Measurements from ENCODE around the gene PTPRM. TPM values are rescaled to one million over a fixed set of nuclear protein-coding genes. Genes with fewer than 3 reads are reported as not detected.

PTPRM gene
- total RNA-seq, 1 donor from 2014 or later: 131 TPM

DNA sequence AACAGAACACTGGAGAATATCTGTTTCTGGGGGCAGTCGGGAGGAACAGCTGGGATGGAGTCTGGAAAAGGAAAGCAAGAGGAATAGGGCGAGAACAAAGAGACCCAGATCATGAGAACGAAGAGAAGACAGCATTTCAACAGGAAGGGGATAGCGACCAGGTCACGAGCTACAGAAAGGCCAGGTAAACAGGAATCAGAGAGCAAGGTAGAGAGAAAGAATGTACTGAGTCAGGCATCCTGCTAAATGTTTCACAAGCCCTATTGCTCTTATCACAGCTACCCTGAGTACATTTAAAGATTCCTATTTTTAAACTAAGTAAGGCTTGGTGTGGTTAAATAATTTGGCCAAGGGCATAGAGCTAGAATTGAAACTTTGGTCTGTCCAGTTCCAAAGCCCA lies 787.2 kb downstream of the PTPRM start:
- no peaks in the 10 kb centered on the region for H3K4me1 Mint-ChIP-seq (ENCODE audit: low read depth)
- H3K9me3 Mint-ChIP-seq (ENCODE audit: low read depth): peaks cover 5% of the 10 kb centered on the region
- DNase-seq (ENCODE audit: low spot score): no peak
- H3K27ac Mint-ChIP-seq (ENCODE audit: unreplicated experiment): no peak overlapping the region
- H3K4me3 Mint-ChIP-seq (ENCODE audit: unreplicated experiment): no peak overlapping the region
- TF ChIP-seq, protein P1, sequence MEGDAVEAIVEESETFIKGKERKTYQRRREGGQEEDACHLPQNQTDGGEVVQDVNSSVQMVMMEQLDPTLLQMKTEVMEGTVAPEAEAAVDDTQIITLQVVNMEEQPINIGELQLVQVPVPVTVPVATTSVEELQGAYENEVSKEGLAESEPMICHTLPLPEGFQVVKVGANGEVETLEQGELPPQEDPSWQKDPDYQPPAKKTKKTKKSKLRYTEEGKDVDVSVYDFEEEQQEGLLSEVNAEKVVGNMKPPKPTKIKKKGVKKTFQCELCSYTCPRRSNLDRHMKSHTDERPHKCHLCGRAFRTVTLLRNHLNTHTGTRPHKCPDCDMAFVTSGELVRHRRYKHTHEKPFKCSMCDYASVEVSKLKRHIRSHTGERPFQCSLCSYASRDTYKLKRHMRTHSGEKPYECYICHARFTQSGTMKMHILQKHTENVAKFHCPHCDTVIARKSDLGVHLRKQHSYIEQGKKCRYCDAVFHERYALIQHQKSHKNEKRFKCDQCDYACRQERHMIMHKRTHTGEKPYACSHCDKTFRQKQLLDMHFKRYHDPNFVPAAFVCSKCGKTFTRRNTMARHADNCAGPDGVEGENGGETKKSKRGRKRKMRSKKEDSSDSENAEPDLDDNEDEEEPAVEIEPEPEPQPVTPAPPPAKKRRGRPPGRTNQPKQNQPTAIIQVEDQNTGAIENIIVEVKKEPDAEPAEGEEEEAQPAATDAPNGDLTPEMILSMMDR (IDR thresholded peaks at IDR 0.05): no peak
- H3K36me3 Mint-ChIP-seq (ENCODE audit: low read depth): peaks cover 4% of the 10 kb centered on the region
- no peaks in the 10 kb centered on the region for H3K27me3 Mint-ChIP-seq (ENCODE audit: low read depth)

DNA sequence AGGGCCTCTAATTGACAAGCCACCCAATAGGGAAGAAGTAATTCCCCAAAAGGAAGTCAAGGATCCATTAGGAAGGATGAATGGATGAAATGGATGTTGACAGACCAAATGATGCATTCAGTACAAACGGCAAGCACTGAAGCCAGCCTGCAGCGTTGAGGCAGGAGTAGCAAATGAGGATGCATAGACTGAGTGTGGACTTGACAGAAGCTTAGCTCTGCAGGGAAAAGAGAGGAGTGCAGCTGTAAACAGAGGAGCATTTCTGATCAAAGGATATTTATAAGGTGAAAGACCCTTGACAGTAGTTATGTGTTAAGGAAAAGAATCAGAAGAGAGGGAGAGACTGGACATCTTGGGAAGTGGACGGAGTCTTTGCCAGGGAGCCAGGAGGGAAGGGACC lies 788.9 kb downstream of the PTPRM start:
- DNase-seq (ENCODE audit: low spot score): no peak
- Mint-ChIP-seq H3K27me3 (ENCODE audit: low read depth) (no peaks in the 10 kb centered on the region), H3K27ac (ENCODE audit: unreplicated experiment) (no peak overlapping the region), H3K9me3 (ENCODE audit: low read depth) (peaks cover 5% of the 10 kb centered on the region), H3K4me3 (ENCODE audit: unreplicated experiment) (no peak overlapping the region), H3K36me3 (ENCODE audit: low read depth) (peaks cover 2% of the 10 kb centered on the region), H3K4me1 (ENCODE audit: low read depth) (no peaks in the 10 kb centered on the region)
- TF ChIP-seq, protein P1 (IDR thresholded peaks at IDR 0.05): no peak

DNA sequence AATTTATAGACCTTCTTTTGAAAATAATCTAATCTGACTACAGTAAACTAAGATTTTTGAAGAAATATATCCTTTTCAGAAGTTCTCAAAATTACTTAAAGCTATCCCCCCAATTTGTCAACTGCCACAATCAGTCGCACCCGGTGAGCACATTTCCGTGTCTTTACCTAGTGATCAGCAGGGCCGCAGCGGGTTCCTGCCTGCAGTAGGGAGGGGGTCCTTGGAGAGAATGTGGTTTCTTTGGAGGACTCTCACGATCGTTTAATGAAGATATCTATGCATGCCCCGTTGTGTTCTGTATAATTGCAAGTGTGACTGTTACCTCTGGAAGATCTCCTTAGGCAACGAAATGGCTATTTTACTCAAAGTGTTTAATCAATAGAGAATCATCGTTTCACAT lies 790.2 kb downstream of the PTPRM start:
- Mint-ChIP-seq H3K27ac (ENCODE audit: unreplicated experiment) (no peak overlapping the region), H3K4me3 (ENCODE audit: unreplicated experiment) (no peak overlapping the region), H3K27me3 (ENCODE audit: low read depth) (no peaks in the 10 kb centered on the region), H3K9me3 (ENCODE audit: low read depth) (peaks cover 1% of the 10 kb centered on the region), H3K36me3 (ENCODE audit: low read depth) (peaks cover 1% of the 10 kb centered on the region), H3K4me1 (ENCODE audit: low read depth) (no peaks in the 10 kb centered on the region)
- DNase-seq (ENCODE audit: low spot score): no peak
- TF ChIP-seq, protein P1 (IDR thresholded peaks at IDR 0.05): no peak

DNA sequence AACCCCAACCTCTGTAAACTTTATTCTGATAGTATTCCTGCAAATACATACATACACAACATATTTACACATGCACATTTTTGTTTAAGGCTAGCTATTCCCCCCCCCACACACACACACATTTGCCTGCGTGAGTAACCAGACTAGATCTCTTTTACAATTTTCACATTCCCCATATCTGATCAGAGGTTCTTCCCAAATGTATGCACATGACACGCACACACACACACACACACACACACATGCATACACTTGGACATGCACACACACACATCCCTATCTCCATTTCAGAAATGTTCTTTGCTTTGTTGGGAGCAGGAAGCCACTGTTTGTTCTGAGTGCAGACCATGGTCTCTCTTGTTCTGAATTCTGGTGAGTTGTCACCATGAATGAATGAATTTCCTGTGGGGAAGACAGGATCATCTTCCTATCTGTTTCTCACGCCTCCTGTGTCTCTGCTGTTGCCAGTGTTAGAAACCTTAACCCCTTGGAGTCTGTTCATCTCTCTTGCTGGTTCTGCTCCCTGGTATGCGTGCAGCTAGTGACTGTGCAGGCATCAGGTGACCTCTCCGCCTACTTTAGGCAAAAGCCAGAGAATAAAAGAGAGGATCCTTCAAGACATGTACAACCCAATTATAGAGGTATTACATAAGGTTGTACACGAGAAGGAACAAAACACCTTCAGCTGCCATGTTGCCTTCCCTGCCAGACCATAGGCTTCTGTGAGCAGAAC lies 791.1 kb downstream of the PTPRM start:
- no peak overlapping the region for H3K4me3 Mint-ChIP-seq (ENCODE audit: unreplicated experiment)
- DNase-seq (ENCODE audit: low spot score): no peak
- no peak overlapping the region for H3K27ac Mint-ChIP-seq (ENCODE audit: unreplicated experiment)
- H3K9me3 Mint-ChIP-seq (ENCODE audit: low read depth): no peaks in the 10 kb centered on the region
- peaks cover 3% of the 10 kb centered on the region for H3K36me3 Mint-ChIP-seq (ENCODE audit: low read depth)
- H3K27me3 Mint-ChIP-seq (ENCODE audit: low read depth): no peaks in the 10 kb centered on the region
- TF ChIP-seq, protein P1 (IDR thresholded peaks at IDR 0.05): no peak
- H3K4me1 Mint-ChIP-seq (ENCODE audit: low read depth): no peaks in the 10 kb centered on the region

DNA sequence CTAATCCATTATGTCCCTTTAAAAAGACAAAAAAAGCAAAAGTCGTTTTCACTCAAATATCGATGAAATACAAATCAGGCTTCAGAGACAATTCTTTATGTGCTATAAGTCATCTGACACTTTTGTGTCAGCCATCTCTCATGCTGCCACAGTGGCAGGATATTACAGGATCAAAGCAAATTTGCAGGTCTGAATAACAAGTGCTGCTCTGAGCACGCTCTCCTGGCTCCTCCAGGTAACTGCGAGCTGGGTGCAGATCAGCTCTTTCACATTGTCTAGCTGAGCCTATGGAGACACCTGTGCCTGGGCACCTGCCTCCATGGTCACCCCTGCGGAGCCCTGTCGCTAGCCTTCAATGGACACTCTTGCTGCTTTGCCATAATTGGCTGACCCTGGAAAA lies 792.0 kb downstream of the PTPRM start:
- peaks cover 3% of the 10 kb centered on the region for H3K36me3 Mint-ChIP-seq (ENCODE audit: low read depth)
- H3K27ac Mint-ChIP-seq (ENCODE audit: unreplicated experiment): no peak overlapping the region
- no peaks in the 10 kb centered on the region for H3K27me3 Mint-ChIP-seq (ENCODE audit: low read depth)
- DNase-seq (ENCODE audit: low spot score): no peak
- TF ChIP-seq, protein P1 (IDR thresholded peaks at IDR 0.05): no peak
- no peaks in the 10 kb centered on the region for H3K9me3 Mint-ChIP-seq (ENCODE audit: low read depth)
- no peaks in the 10 kb centered on the region for H3K4me1 Mint-ChIP-seq (ENCODE audit: low read depth)
- no peak overlapping the region for H3K4me3 Mint-ChIP-seq (ENCODE audit: unreplicated experiment)
